Mesenchymal stem cell (in vitro differentiated cells and primary cell): ENCODE measurements around the gene NDST1.

Source experiments
- DNase-seq: peaks from one replicate; pipeline ENCODE4 v3.0.0-alpha.2; 2013
- H2AFZ ChIP-seq: one replicate; pipeline ENCODE4 v1.6.1; 2013; ENCODE audit warnings: low read depth, mild to moderate bottlenecking, control low read depth, inconsistent platforms, low read length, moderate library complexity
- H2AK5ac ChIP-seq: 2 replicates; pipeline ENCODE4 v1.6.1; 2013; ENCODE audit warnings: low read length, moderate library complexity, mild to moderate bottlenecking, inconsistent platforms; ENCODE audit not compliant: severe bottlenecking
- H2BK120ac ChIP-seq: one replicate; pipeline ENCODE4 v1.6.1; 2013; ENCODE audit warnings: low read depth, mild to moderate bottlenecking, inconsistent platforms, low read length, moderate library complexity
- H2BK12ac ChIP-seq, 2 experiments: one replicate each; pipeline ENCODE4 v1.6.1; 2013; ENCODE audit warnings: inconsistent platforms in 2 of 2, low read length in 2 of 2, mild to moderate bottlenecking in 2 of 2, moderate library complexity in 2 of 2, control low read depth in 1 of 2
- H2BK15ac ChIP-seq: one replicate; pipeline ENCODE4 v1.6.1; 2013; ENCODE audit warnings: mild to moderate bottlenecking, low read depth, inconsistent platforms; ENCODE audit not compliant: poor library complexity, severe bottlenecking
- H2BK5ac ChIP-seq: 2 replicates; pipeline ENCODE4 v1.6.1; 2013; ENCODE audit warnings: low read depth, mild to moderate bottlenecking, low read length, control low read depth, inconsistent platforms; ENCODE audit not compliant: poor library complexity, severe bottlenecking
- H3K14ac ChIP-seq, 2 experiments: one replicate each; pipeline ENCODE4 v1.6.1; 2013; ENCODE audit warnings: inconsistent platforms in 2 of 2, low read length in 2 of 2, control low read depth in 1 of 2, mild to moderate bottlenecking in 1 of 2, moderate library complexity in 1 of 2
- H3K18ac ChIP-seq, 2 experiments: one replicate each; pipeline ENCODE4 v1.6.1; 2013; ENCODE audit warnings: inconsistent platforms in 2 of 2, low read length in 2 of 2, control low read depth in 1 of 2, low read depth in 1 of 2, mild to moderate bottlenecking in 1 of 2
- H3K23ac ChIP-seq, 2 experiments: one replicate each; pipeline ENCODE4 v1.6.1; 2013; ENCODE audit warnings: inconsistent platforms in 2 of 2, low read length in 2 of 2, mild to moderate bottlenecking in 2 of 2, moderate library complexity in 2 of 2, control low read depth in 1 of 2
- H3K27ac ChIP-seq: 2 replicates; pipeline ENCODE4 v1.5.1; 2013; ENCODE audit warnings: mild to moderate bottlenecking, moderate library complexity, low read length, control low read depth, inconsistent platforms; ENCODE audit not compliant: poor library complexity, severe bottlenecking
- H3K27me3 ChIP-seq, 2 experiments: 2 replicates each; pipeline versions ENCODE4 v1.6.1 to v1.7.0; 2013; ENCODE audit warnings: low read length in 2 of 2, mild to moderate bottlenecking in 2 of 2, moderate library complexity in 2 of 2, control low read depth in 1 of 2, inconsistent platforms in 1 of 2; ENCODE audit not compliant: control insufficient read depth in 1 of 2, insufficient read depth in 1 of 2
- H3K36me3 ChIP-seq, 2 experiments: 2 replicates each; pipeline versions ENCODE4 v1.6.1 to v1.7.0; 2013; ENCODE audit warnings: low read length in 2 of 2, control low read depth in 1 of 2, inconsistent platforms in 1 of 2, low read depth in 1 of 2, mild to moderate bottlenecking in 1 of 2; ENCODE audit not compliant: insufficient read depth in 2 of 2, control insufficient read depth in 1 of 2
- H3K4ac ChIP-seq, 2 experiments: one replicate each; pipeline ENCODE4 v1.6.1; 2013; ENCODE audit warnings: inconsistent platforms in 2 of 2, low read length in 2 of 2, mild to moderate bottlenecking in 2 of 2, moderate library complexity in 2 of 2, control low read depth in 1 of 2, low read depth in 1 of 2
- H3K4me1 ChIP-seq: 2 replicates; pipeline ENCODE4 v1.6.1; 2013; ENCODE audit warnings: low read depth, low read length, control low read depth; ENCODE audit not compliant: control insufficient read depth, insufficient read depth
- H3K4me2 ChIP-seq: 2 replicates; pipeline ENCODE4 v1.6.1; 2013; ENCODE audit warnings: low read length, mild to moderate bottlenecking, inconsistent platforms; ENCODE audit not compliant: poor library complexity, severe bottlenecking
- H3K4me3 ChIP-seq, 2 experiments: 2 replicates each; pipeline versions ENCODE4 v1.5.1 to v1.7.0; 2013; ENCODE audit warnings: low read length in 2 of 2, mild to moderate bottlenecking in 2 of 2, control low read depth in 1 of 2, low read depth in 1 of 2; ENCODE audit not compliant: insufficient read depth in 1 of 2
- H3K79me1 ChIP-seq: replicated peaks from 2 replicates; pipeline ENCODE4 v1.6.1; 2013; ENCODE audit warnings: mild to moderate bottlenecking, control low read depth, low read length, inconsistent platforms; ENCODE audit not compliant: poor library complexity, severe bottlenecking
- H3K9ac ChIP-seq: 2 replicates; pipeline ENCODE4 v1.7.0; 2013; ENCODE audit warnings: mild to moderate bottlenecking, low read length, moderate library complexity
- H3K9me3 ChIP-seq: 2 replicates; pipeline ENCODE4 v1.7.0; 2013; ENCODE audit warnings: mild to moderate bottlenecking, low read length; ENCODE audit not compliant: control insufficient read depth
- H4K8ac ChIP-seq: one replicate; pipeline ENCODE4 v1.6.1; 2013; ENCODE audit warnings: inconsistent platforms, mild to moderate bottlenecking, low read length, moderate library complexity
- H4K91ac ChIP-seq: one replicate; pipeline ENCODE4 v1.6.1; 2013; ENCODE audit warnings: mild to moderate bottlenecking, low read length, inconsistent platforms
- WGBS: methylation state at CpG from one replicate; pipeline ENCODE4 v1.1.7; 2013; ENCODE audit warnings: mixed read lengths; 5-methylcytosine and 5-hydroxymethylcytosine counted together

NDST1 gene

DNA sequence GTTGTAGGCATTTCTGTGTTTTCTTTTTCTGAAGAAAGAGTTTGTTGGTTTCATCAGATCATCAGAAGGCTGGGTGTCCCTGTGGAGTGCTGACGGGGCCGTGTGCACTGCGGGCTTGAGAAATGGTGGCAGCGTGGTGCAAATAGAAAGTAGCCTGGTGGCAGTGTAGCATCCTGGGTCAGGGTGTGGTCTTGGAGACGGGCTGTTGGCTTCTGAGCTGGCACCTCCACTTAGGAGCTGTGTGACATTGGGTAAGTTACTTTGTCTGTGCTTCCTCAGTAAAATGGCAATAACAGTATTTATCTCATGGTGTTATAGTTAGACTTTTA is 10.0 kb upstream of the NDST1 start:
- Histone ChIP-seq H3K36me3 (peaks cover 17 to 66% of the 10 kb centered on the region in 2 experiments), H3K4me3 (peak overlapping the region in 1 of 2 experiments; percentile 64), H3K18ac (peak overlapping the region; percentile 58 to 79), H3K27me3 (no peaks in the 10 kb centered on the region), H3K9me3 (no peaks in the 10 kb centered on the region), H3K4ac (peak overlapping the region in 1 of 2 experiments; percentile 78), H4K91ac (peak overlapping the region; percentile 58), H2BK5ac (peak overlapping the region; percentile 54), H3K27ac (peak overlapping the region; percentile 96), H3K79me1 (no peaks in the 10 kb centered on the region), H3K9ac (peak overlapping the region; percentile 60), H2BK15ac (peak overlapping the region; percentile 55), H2AK5ac (peak overlapping the region; percentile 94), H3K14ac (no peak overlapping the region), H2AFZ (no peak overlapping the region), H2BK120ac (peak overlapping the region; percentile 9), H4K8ac (peak overlapping the region; percentile 55), H2BK12ac (peak overlapping the region in 1 of 2 experiments; percentile 82), H3K23ac (no peak overlapping the region), H3K4me1 (peaks cover 62% of the 10 kb centered on the region), H3K4me2 (peak overlapping the region; percentile 52)
- WGBS, result 72% methylated on average over 5 of the region's 5 CpGs
- no peak for DNase-seq

DNA sequence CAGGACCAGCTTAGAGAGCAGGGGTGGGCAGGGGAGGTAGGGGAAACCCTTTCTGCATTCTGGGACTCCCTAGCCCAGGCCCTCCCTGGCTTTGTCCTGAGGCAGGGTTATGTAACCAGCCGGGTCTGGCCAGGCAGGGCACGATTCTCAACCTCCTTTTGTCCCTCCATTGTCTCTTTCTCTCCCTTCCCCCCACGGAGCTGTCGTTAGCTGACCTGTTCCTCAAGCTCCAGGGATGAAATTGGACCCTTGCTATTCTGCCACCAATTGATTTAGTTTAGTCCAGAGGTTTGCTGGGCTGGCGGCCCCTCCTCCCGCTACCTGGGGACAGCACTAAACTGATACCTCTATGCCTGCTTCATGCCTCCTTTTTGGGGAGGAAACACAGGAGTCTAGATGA is 9.4 kb upstream of the NDST1 start:
- no peak overlapping the region for H2AFZ ChIP-seq
- peak overlapping the region; percentile 42 for H2BK120ac ChIP-seq
- H3K27ac ChIP-seq, result peak overlapping the region; percentile 96
- H2BK12ac ChIP-seq, result peak overlapping the region in 1 of 2 experiments; percentile 56
- peak overlapping the region in 1 of 2 experiments; percentile 29 for H3K14ac ChIP-seq
- peak overlapping the region; percentile 81 for H2AK5ac ChIP-seq
- H3K18ac ChIP-seq, result peak overlapping the region; percentile 57 to 69
- peak overlapping the region; percentile 45 for H3K4me2 ChIP-seq
- no peaks in the 10 kb centered on the region for H3K27me3 ChIP-seq
- peak overlapping the region in 1 of 2 experiments; percentile 64 for H3K4me3 ChIP-seq
- no peak overlapping the region for H4K91ac ChIP-seq
- peaks cover 65% of the 10 kb centered on the region for H3K4me1 ChIP-seq
- peak overlapping the region; percentile 89 for H2BK15ac ChIP-seq
- 59% methylated on average over 6 of the region's 6 CpGs for WGBS
- H2BK5ac ChIP-seq, result peak overlapping the region; percentile 39
- H3K36me3 ChIP-seq, result peaks cover 17 to 70% of the 10 kb centered on the region in 2 experiments
- peak overlapping the region; percentile 27 for H4K8ac ChIP-seq
- H3K4ac ChIP-seq, result peak overlapping the region; percentile 32 to 64
- no peaks in the 10 kb centered on the region for H3K9me3 ChIP-seq
- H3K79me1 ChIP-seq, result no peaks in the 10 kb centered on the region
- DNase-seq, result no peak
- H3K23ac ChIP-seq, result no peak overlapping the region
- peak overlapping the region; percentile 60 for H3K9ac ChIP-seq

GRCh38 chr5:150498971-150499370 is 9.0 kb upstream of the NDST1 start:
- peak overlapping the region in 1 of 2 experiments; percentile 72 for H3K14ac ChIP-seq

DNA sequence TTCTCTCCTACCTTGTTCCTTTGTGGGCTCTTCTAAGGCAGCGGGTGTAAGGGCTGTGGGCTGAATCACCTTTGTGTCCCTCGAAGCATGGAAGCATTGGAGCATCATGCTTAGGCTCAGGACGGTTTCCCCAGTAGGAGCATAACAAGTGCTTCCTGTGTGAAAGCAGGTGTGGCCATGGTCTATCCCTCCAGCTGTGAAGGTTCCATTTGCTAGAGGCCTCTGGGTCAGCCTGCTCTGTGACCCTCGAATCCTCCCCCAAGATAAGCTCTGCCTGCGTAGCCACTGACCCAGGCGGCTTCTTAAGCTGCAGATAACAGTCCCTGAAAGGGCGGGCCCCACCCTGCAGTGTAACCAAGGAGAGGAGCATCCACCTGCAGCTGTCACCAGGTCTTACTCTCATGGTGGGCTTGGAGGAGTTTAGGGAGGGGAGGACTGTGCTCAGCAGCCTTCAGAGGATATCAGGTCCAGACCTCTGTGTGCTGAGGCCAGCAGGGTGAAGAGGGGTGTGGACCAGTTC is 8.4 kb upstream of the NDST1 start:
- Histone ChIP-seq H3K4me2 (no peak overlapping the region), H3K9ac (no peak overlapping the region), H2BK12ac (peak overlapping the region in 1 of 2 experiments; percentile 29), H3K36me3 (peaks cover 12 to 63% of the 10 kb centered on the region in 2 experiments), H2AFZ (no peak overlapping the region), H3K79me1 (no peaks in the 10 kb centered on the region), H3K14ac (peak overlapping the region in 1 of 2 experiments; percentile 43), H2BK15ac (no peak overlapping the region), H3K4me3 (no peak overlapping the region), H3K23ac (no peak overlapping the region), H3K27me3 (no peaks in the 10 kb centered on the region), H3K4ac (no peak overlapping the region), H2BK120ac (no peak overlapping the region), H3K4me1 (peaks cover 73% of the 10 kb centered on the region), H3K27ac (peak overlapping the region; percentile 96), H4K91ac (peak overlapping the region; percentile 71), H4K8ac (no peak overlapping the region), H2AK5ac (peak overlapping the region; percentile 38), H2BK5ac (no peak overlapping the region), H3K9me3 (no peaks in the 10 kb centered on the region), H3K18ac (no peak overlapping the region)
- DNase-seq, result no peak
- 70% methylated on average over 7 of the region's 7 CpGs for WGBS

More at GRCh38 chr5:150498971-150499370, 9.0 kb upstream of the NDST1 start:
- Histone ChIP-seq H3K4me2 (no peak overlapping the region), H4K8ac (no peak overlapping the region), H2BK5ac (no peak overlapping the region), H2BK120ac (no peak overlapping the region), H3K23ac (no peak overlapping the region), H3K9ac (peak overlapping the region; percentile 60), H4K91ac (no peak overlapping the region), H2BK15ac (no peak overlapping the region), H3K4me3 (peak overlapping the region in 1 of 2 experiments; percentile 64), H3K4ac (peak overlapping the region in 1 of 2 experiments; percentile 64), H3K4me1 (peaks cover 68% of the 10 kb centered on the region), H3K9me3 (no peaks in the 10 kb centered on the region), H2AFZ (no peak overlapping the region), H3K36me3 (peaks cover 17 to 67% of the 10 kb centered on the region in 2 experiments), H2AK5ac (peak overlapping the region; percentile 81), H3K18ac (peak overlapping the region in 1 of 2 experiments; percentile 47), H3K27ac (peak overlapping the region; percentile 96), H3K27me3 (no peaks in the 10 kb centered on the region), H2BK12ac (no peak overlapping the region), H3K79me1 (no peaks in the 10 kb centered on the region)
- no peak for DNase-seq
